ENCODE measurements around the gene RBMS3. TPM values are rescaled to one million over a fixed set of nuclear protein-coding genes. Genes with fewer than 3 reads are reported as not detected.
"Not testable (repeated sequence)": the region's sequence is repeated elsewhere in the genome, so short reads cannot be mapped to it uniquely, and the experiment has no call there.

Gene RBMS3
- total RNA-seq, 1 donor from 2014 or later, result 58.5 TPM

- H3K4me3 ChIP-seq, result no peak overlapping the region
- no peaks in the 10 kb centered on the region for H3K9me3 ChIP-seq
- H3K36me3 ChIP-seq, result no peaks in the 10 kb centered on the region
- intact Hi-C loops (cut with DNase I), result no loop called here
- H3K4me1 ChIP-seq, result peaks cover 14% of the 10 kb centered on the region
- peak; percentile 75 for TF ChIP-seq CTCF (IDR thresholded peaks at IDR 0.05)
- DNase-seq (no peak), ATAC-seq (peak; percentile 51 to 80)
- no peaks in the 10 kb centered on the region for H3K27me3 ChIP-seq (ENCODE audit: low read depth)
- H3K27ac ChIP-seq, result no peak overlapping the region
These were observed 761.5 kb downstream of the RBMS3 start for GRCh38 chr3:30042274-30042859.

GRCh38 chr3:30042916-30043555 lies 762.2 kb downstream of the RBMS3 start:
- Histone ChIP-seq H3K36me3 (no peaks in the 10 kb centered on the region), H3K4me3 (no peak overlapping the region), H3K9me3 (no peaks in the 10 kb centered on the region), H3K4me1 (peaks cover 14% of the 10 kb centered on the region), H3K27ac (no peak overlapping the region), H3K27me3 (ENCODE audit: low read depth) (no peaks in the 10 kb centered on the region)
- TF ChIP-seq CTCF (IDR thresholded peaks at IDR 0.05), result no peak
- no peak for DNase-seq
- no peak for ATAC-seq
- intact Hi-C loops (cut with DNase I), result no loop called here

DNA sequence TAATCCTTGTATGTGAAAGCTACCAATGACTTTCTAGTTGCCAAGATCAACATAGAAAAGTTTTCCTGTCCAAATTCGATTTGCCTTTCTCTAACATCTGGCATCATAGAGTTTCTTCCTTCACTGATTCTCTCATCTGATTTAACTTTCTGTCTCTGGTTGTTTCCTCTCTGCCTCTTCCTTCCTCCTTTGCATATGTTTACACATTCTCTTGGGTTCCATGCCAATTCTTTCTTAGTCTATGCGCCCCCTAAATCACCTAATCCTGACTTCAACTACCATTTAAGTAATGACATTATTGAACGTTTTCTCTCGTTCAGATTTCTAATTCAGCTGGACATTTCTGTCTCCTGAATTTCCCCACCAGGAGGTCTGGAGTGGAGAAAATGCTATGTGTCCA lies 763.6 kb downstream of the RBMS3 start:
- H3K36me3 ChIP-seq, result no peaks in the 10 kb centered on the region
- no peaks in the 10 kb centered on the region for H3K27me3 ChIP-seq (ENCODE audit: low read depth)
- H3K4me3 ChIP-seq, result no peak overlapping the region
- DNase-seq (no peak), ATAC-seq (no peak)
- intact Hi-C loops (cut with DNase I), result no loop called here
- no peak for TF ChIP-seq CTCF (IDR thresholded peaks at IDR 0.05)
- peaks cover 14% of the 10 kb centered on the region for H3K4me1 ChIP-seq
- no peak overlapping the region for H3K27ac ChIP-seq
- H3K9me3 ChIP-seq, result no peaks in the 10 kb centered on the region

DNA sequence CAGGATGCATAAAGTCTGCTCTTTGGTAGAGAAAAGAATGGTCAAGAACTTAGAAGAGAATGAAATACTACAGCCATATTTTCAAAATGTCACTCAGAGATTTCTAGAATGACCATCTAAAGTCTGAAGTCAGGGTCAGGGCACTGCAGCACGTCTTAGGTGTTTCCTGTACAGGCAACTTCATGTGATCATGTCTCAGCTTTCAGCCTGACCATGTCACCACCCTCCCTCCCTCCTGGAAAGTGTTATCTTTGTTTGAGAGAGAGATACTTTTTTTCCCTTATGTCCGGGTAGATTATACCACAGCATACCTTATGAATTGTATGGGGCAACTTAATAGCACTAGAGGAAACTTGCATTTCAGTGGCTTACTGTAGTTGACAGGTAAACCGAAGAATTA lies 767.6 kb downstream of the RBMS3 start:
- no peak overlapping the region for H3K4me3 ChIP-seq
- no peak for TF ChIP-seq CTCF (IDR thresholded peaks at IDR 0.05)
- H3K9me3 ChIP-seq, result no peaks in the 10 kb centered on the region
- no peaks in the 10 kb centered on the region for H3K27me3 ChIP-seq (ENCODE audit: low read depth)
- H3K27ac ChIP-seq, result no peak overlapping the region
- no peak for DNase-seq
- ATAC-seq, result no peak
- intact Hi-C loops (cut with DNase I), result no loop called here
- H3K36me3 ChIP-seq, result no peaks in the 10 kb centered on the region
- H3K4me1 ChIP-seq, result no peaks in the 10 kb centered on the region

- H3K4me1 ChIP-seq; DNase-seq; H3K4me3 ChIP-seq; H3K27me3 ChIP-seq (ENCODE audit: low read depth); H3K27ac ChIP-seq; H3K36me3 ChIP-seq; intact Hi-C loops (cut with DNase I); ATAC-seq; H3K9me3 ChIP-seq: not testable (repeated sequence)
These were observed 769.2 kb downstream of the RBMS3 start for GRCh38 chr3:30050116-30050515.

GRCh38 chr3:30059240-30059639 lies 778.4 kb downstream of the RBMS3 start:
- no peak overlapping the region for H3K4me3 ChIP-seq
- no peak for TF ChIP-seq CTCF (IDR thresholded peaks at IDR 0.05)
- H3K36me3 ChIP-seq, result no peaks in the 10 kb centered on the region
- H3K9me3 ChIP-seq, result no peaks in the 10 kb centered on the region
- ATAC-seq (no peak), DNase-seq (no peak)
- intact Hi-C loops (cut with DNase I), result no loop called here
- H3K27me3 ChIP-seq (ENCODE audit: low read depth), result no peaks in the 10 kb centered on the region
- no peak overlapping the region for H3K27ac ChIP-seq
- no peaks in the 10 kb centered on the region for H3K4me1 ChIP-seq

All from lower lobe of right lung (tissue), 2 donors.